LNCaP clone FGC (cell line): ENCODE data around the gene SGTB.
"Not testable (repeated sequence)": the region's sequence is repeated elsewhere in the genome, so short reads cannot be mapped to it uniquely, and the experiment has no call there.

Experiments used
- DNase-seq: peaks from one replicate; pipeline ENCODE4 v3.0.0-alpha.2; 2011; ENCODE audit warnings: low read depth
- H3K4me3 ChIP-seq: 2 replicates; pipeline ENCODE4 v1.5.1; 2011; ENCODE audit warnings: mild to moderate bottlenecking, low read depth, low read length, control low read depth
- CTCF ChIP-seq: IDR thresholded peaks from 2 replicates; pipeline ENCODE4 v1.5.1; 2012; ENCODE audit warnings: mild to moderate bottlenecking; ENCODE audit not compliant: control insufficient read depth, insufficient read depth; ENCODE audit errors: extremely low read depth

The SGTB gene

GRCh38 chr5:65623482-65623881 lies 98.4 kb downstream of the SGTB start:
- TF ChIP-seq CTCF = no peak
- DNase-seq = no peak
- peak overlapping the region; percentile 92 for H3K4me3 ChIP-seq

- DNase-seq, H3K4me3 ChIP-seq: not testable (repeated sequence)
Observed at GRCh38 chr5:65621961-65622360, 99.9 kb downstream of the SGTB start.

GRCh38 chr5:65620021-65620420 lies 101.9 kb downstream of the SGTB start:
- no peak for DNase-seq
- H3K4me3 ChIP-seq = no peak overlapping the region

More at GRCh38 chr5:65620021-65620420, 101.9 kb downstream of the SGTB start:
- TF ChIP-seq CTCF = no peak
